Measurements from ENCODE around the gene MCM9.

Gene MCM9

GRCh38 chr6:118825661-118826060 lies 109.3 kb downstream of the MCM9 start (continued):
- TF ChIP-seq ZNF704 (tag by site-specific recombination; IDR thresholded peaks at IDR 0.05) = no peak
- no peak for TF ChIP-seq ZFP41 (tag by site-specific recombination; IDR thresholded peaks at IDR 0.05; ENCODE audit: borderline replicate concordance)
- no peak for TF ChIP-seq GLIS1 (tag by site-specific recombination; IDR thresholded peaks at IDR 0.05)
- no peak for TF ChIP-seq ZBTB21 (tag by site-specific recombination; IDR thresholded peaks at IDR 0.05)
- no peak for TF ChIP-seq BCL11A (tag by site-specific recombination; IDR thresholded peaks at IDR 0.05; ENCODE audit: low read depth)

- Histone ChIP-seq H3K4me1 (ENCODE audit: control insufficient read depth, insufficient read depth, low read length) (no peaks in the 10 kb centered on the region), H3K36me3 (ENCODE audit: control insufficient read depth in 2 of 2, insufficient read depth in 1 of 2, low read length in 2 of 2) (peaks cover 0 to 19% of the 10 kb centered on the region in 2 experiments; a peak in 1 of 3 replicates), H3K9me3 (ENCODE audit: control insufficient read depth, insufficient read depth, low read depth, low read length) (no peaks in the 10 kb centered on the region), H3K27ac (ENCODE audit: extremely low read depth, low read depth, low read length) (no peak overlapping the region), H3K4me3 (ENCODE audit: low read depth, low read length) (no peak overlapping the region)
- TF ChIP-seq ZNF843 (tag by site-specific recombination; IDR thresholded peaks at IDR 0.05) (no peak), ZNF561 (tag by site-specific recombination; IDR thresholded peaks at IDR 0.05; ENCODE audit: borderline replicate concordance) (no peak), GLIS1 (tag by site-specific recombination; IDR thresholded peaks at IDR 0.05) (no peak), ZNF366 (tag by site-specific recombination; conservative IDR thresholded peaks at IDR 0.05) (no peak), ZNF654 (tag by site-specific recombination; IDR thresholded peaks at IDR 0.05; ENCODE audit: low read depth) (no peak), ZNF670 (tag by site-specific recombination; IDR thresholded peaks at IDR 0.05; ENCODE audit: low read depth) (no peak)
- POLR2A ChIA-PET = no interaction called here
- CTCF ChIA-PET = no interaction called here
These were observed 119.5 kb downstream of the MCM9 start for GRCh38 chr6:118815495-118815894.

GRCh38 chr6:118813775-118814174 lies 121.2 kb downstream of the MCM9 start:
- Histone ChIP-seq H3K9me3 (ENCODE audit: control insufficient read depth, insufficient read depth, low read depth, low read length) (no peaks in the 10 kb centered on the region), H3K4me3 (ENCODE audit: low read depth, low read length) (no peak overlapping the region), H3K27ac (ENCODE audit: extremely low read depth, low read depth, low read length) (no peak overlapping the region), H3K36me3 (ENCODE audit: control insufficient read depth in 2 of 2, insufficient read depth in 1 of 2, low read length in 2 of 2) (peaks cover 0 to 19% of the 10 kb centered on the region in 2 experiments; a peak in 1 of 3 replicates), H3K4me1 (ENCODE audit: control insufficient read depth, insufficient read depth, low read length) (no peaks in the 10 kb centered on the region)
- ChIA-PET CTCF (interaction anchor here (1.4 to 1.9 kb wide), 2 partner anchors 13 kb away, joined by 5 to 6 read pairs; no protein-coding TSS in a partner anchor), POLR2A (no interaction called here)
- TF ChIP-seq ZNF423 (tag by site-specific recombination; IDR thresholded peaks at IDR 0.05) (no peak), MZF1 (tag by site-specific recombination; IDR thresholded peaks at IDR 0.05; ENCODE audit: borderline replicate concordance) (no peak), ZNF830 (tag by site-specific recombination; IDR thresholded peaks at IDR 0.05; ENCODE audit: low read depth) (no peak), BCL11A (tag by site-specific recombination; IDR thresholded peaks at IDR 0.05; ENCODE audit: low read depth) (no peak), ZNF571 (tag by site-specific recombination; IDR thresholded peaks at IDR 0.05) (no peak), ZNF558 (tag by site-specific recombination; IDR thresholded peaks at IDR 0.05) (no peak), YY1 (tag by site-specific recombination; IDR thresholded peaks at IDR 0.05) (no peak), ZNF701 (tag by site-specific recombination; IDR thresholded peaks at IDR 0.05) (no peak)

- Histone ChIP-seq H3K27ac (ENCODE audit: extremely low read depth, low read depth, low read length) (no peak overlapping the region), H3K36me3 (ENCODE audit: control insufficient read depth in 2 of 2, insufficient read depth in 1 of 2, low read length in 2 of 2) (peaks cover 0 to 19% of the 10 kb centered on the region in 2 experiments; a peak in 1 of 3 replicates), H3K4me1 (ENCODE audit: control insufficient read depth, insufficient read depth, low read length) (no peaks in the 10 kb centered on the region), H3K4me3 (ENCODE audit: low read depth, low read length) (no peak overlapping the region), H3K9me3 (ENCODE audit: control insufficient read depth, insufficient read depth, low read depth, low read length) (no peaks in the 10 kb centered on the region)
- CTCF ChIA-PET = no interaction called here
- POLR2A ChIA-PET = no interaction called here
- TF ChIP-seq ZNF24 (tag by site-specific recombination; IDR thresholded peaks at IDR 0.05) = no peak
- no peak for TF ChIP-seq ZNF488 (tag by site-specific recombination; IDR thresholded peaks at IDR 0.05)
- no peak for TF ChIP-seq ZNF133 (tag by site-specific recombination; IDR thresholded peaks at IDR 0.05)
- no peak for TF ChIP-seq FEZF1 (tag by site-specific recombination; IDR thresholded peaks at IDR 0.05)
- TF ChIP-seq CTCF (tag by site-specific recombination; IDR thresholded peaks at IDR 0.05) = no peak
- TF ChIP-seq ZNF341 (tag by site-specific recombination; IDR thresholded peaks at IDR 0.05; ENCODE audit: low read depth) = no peak
- TF ChIP-seq TCF7L2 (IDR thresholded peaks at IDR 0.05; ENCODE audit: borderline replicate concordance, low read depth, low read length) = no peak
- no peak for TF ChIP-seq ZNF548 (tag by site-specific recombination; IDR thresholded peaks at IDR 0.05)
- TF ChIP-seq ZNF394 (tag by site-specific recombination; IDR thresholded peaks at IDR 0.05; ENCODE audit: borderline replicate concordance) = no peak
- TF ChIP-seq ZNF280C (tag by site-specific recombination; IDR thresholded peaks at IDR 0.05) = no peak
These were observed 122.0 kb downstream of the MCM9 start for GRCh38 chr6:118812970-118813369.
